Activated naive CD4-positive, alpha-beta T cell treated with anti-CD3 and anti-CD28 coated beads, Interleukin-2, amount 50 U/mL, for 72 hours (primary cell): ENCODE measurements around the gene WDR4. TPM values are rescaled to one million over a fixed set of nuclear protein-coding genes. Genes with fewer than 3 reads are reported as not detected.
"Not testable (repeated sequence)": the region's sequence is repeated elsewhere in the genome, so short reads cannot be mapped to it uniquely, and the experiment has no call there.

Experiments used
- ATAC-seq, 2 donors: fragments of 150-1000 bp; cut with Tn5 transposase; 2 replicates each; pipeline ENCODE4 v1.10.0; 2021; ENCODE audit warnings: mild to moderate bottlenecking in 2 of 2, moderate library complexity in 2 of 2
- DNase-seq, 2 donors: peaks; one replicate each; pipeline ENCODE4 v3.0.0; 2021 to 2022; ENCODE audit warnings: low spot score in 2 of 2
- H3K27ac Mint-ChIP-seq, 2 donors: one replicate each; pipeline ENCODE4 v1.8.0; 2022; ENCODE audit warnings: mild to moderate bottlenecking in 2 of 2, mixed read lengths in 2 of 2
- H3K36me3 Mint-ChIP-seq, 2 donors: one replicate each; pipeline ENCODE4 v1.8.0; 2022; ENCODE audit warnings: mixed read lengths in 2 of 2
- H3K9me3 Mint-ChIP-seq, 2 donors: one replicate each; pipeline ENCODE4 v1.8.0; 2022; ENCODE audit warnings: mixed read lengths in 2 of 2
- total RNA-seq, 2 donors: library from RNA; stranded (reverse); gene quantifications; one replicate each; pipeline ENCODE4 v1.2.3, GENCODE V29; 2022

WDR4 gene
- total RNA-seq, 2 donors from 2014 or later: 25.6 to 38.7 TPM

DNA sequence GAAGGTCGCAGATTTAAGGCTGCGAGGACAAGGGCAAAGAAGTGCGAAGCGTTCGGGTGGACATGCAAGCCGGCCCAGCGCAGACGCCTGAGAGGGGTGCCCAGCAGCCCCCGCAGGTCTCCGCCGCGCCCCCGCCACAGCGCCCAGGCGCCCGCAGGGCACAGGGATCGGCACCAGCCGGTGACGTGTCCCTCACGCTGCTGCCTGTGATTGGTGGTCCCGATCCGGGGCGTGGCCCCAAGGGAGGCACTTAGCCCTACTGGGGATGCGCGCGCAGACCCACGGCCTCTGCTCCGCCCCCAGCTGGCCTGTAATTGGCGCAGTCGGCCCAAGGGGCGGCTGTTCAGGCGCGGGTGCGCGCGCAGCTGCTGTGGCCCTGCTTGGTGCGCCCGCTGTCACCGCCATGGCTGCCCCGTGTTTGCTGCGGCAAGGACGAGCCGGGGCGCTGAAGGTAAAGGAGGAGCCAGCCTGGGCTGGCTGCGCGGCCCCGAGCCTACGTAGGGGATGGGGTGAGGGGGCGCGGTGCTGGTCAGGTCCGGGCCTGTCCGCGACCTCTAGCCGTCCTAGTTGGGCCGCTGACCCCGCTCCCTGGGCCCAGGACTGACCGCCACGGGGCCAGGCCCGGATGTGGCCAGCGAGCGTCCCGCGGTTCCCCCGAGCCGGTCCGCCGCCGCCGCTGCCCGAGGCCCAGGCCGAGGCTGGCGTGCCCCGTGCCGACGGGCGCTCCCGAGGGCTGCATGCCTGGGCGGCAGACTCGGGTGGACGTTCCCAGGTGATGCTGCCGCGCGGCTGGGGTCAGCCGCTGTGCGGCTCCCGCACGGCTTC lies 13.8 kb upstream of the WDR4 start, which contains the start of gene NDUFV3:
NDUFV3 (plus strand) TSS at position 379 of the 825 bp plus-strand sequence; CDS start at position 404, 25 bp downstream.
- DNase-seq (peak; percentile 99), ATAC-seq (peak; percentile 95)
- Mint-ChIP-seq H3K27ac (peak within 1 kb of the TSS; percentile 86 to 95), H3K36me3 (peaks cover 0 to under 1% of the 10 kb centered on the region in 2 donors), H3K9me3 (no peaks in the 10 kb centered on the region)

DNA sequence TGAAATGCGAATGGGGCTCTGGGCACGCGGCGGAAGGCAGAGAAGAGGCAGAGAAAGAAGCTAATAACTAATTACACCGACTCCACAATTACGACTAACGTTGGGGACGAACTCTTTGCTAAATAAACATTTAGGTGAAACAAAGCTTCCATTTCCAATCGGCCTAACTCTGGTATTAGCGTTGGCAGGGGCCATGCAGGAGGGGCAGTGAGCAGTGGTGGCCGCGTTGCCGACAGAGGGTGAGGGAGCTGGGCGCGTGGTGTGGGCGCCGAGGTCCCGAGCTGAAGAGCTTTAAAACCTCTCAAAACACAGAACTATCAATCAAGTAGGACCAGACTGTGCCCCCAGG lies 13.2 kb upstream of the WDR4 start:
- Mint-ChIP-seq H3K27ac (peak overlapping the region; percentile 86 to 95), H3K9me3 (no peaks in the 10 kb centered on the region), H3K36me3 (no peaks in the 10 kb centered on the region)
- no peak for DNase-seq
- no peak for ATAC-seq

DNA sequence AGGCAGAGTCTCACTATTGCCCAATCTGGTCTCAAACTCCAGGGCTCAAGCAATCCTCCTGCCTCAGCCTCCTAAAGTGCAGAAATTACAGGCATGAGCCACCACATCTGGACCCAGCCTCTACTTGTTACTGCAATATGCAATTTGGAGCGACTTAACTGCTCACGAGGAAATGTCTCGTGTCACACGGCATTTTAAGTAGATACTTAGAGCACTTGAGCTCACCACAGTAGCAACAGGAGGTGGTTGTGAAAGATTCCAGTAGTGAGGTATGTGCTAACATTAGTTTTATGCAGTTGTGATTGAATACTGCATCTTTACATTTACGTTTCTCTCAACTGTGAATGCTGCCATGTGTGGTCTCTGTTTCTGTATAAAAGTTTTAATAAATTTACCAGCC lies 8.0 kb upstream of the WDR4 start:
- no peak overlapping the region for H3K27ac Mint-ChIP-seq
- ATAC-seq: no peak
- H3K36me3 Mint-ChIP-seq: no peaks in the 10 kb centered on the region

DNA sequence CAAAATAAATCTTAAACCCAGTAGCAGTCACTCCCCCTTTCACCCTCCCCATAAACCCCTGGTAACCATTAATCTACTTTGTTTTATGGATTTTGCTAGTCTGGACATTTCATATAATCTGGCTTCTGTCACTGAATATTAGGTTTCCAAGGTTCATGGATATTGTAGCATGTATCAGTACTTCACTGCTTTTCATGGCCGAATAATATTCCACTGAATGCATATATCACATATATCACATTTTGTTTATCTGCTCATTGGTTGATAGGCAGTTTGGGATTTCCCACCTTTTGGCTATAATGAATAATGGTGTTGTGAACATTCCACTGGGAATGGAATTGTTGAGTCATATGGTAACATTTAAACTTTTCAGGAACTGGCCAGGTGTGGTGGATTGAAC lies 4.6 kb upstream of the WDR4 start:
- H3K36me3 Mint-ChIP-seq: peaks cover 10 to 11% of the 10 kb centered on the region in 2 donors
- H3K27ac Mint-ChIP-seq: no peak overlapping the region
- ATAC-seq (no peak), DNase-seq (no peak)
- no peaks in the 10 kb centered on the region for H3K9me3 Mint-ChIP-seq

More for the DNA sequence above, 8.0 kb upstream of the WDR4 start:
- no peaks in the 10 kb centered on the region for H3K9me3 Mint-ChIP-seq
- no peak for DNase-seq

DNA sequence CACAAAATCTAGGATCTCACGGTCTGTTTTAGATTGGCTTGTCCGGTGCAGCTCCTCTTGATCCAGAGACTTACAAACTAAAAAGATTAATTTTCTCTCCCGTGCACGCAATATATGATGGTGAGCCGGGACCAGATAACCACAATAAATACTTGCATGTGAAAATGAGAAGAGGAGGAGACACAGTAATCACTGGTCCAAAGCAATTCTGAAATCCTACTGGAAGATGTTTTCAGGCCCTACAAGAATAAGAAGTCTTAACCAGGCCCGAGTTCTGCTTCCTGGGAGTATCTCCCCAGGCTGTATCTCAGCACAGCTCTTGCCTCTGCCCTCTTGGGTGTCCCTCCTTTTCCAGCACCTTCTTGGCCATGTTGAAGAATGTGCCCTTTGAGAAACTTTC lies 1.0 kb upstream of the WDR4 start:
- H3K9me3 Mint-ChIP-seq: no peaks in the 10 kb centered on the region
- peak overlapping the region; percentile 99 for H3K27ac Mint-ChIP-seq
- H3K36me3 Mint-ChIP-seq: peaks cover 20% of the 10 kb centered on the region in 2 donors
- no peak for ATAC-seq
- DNase-seq: no peak

DNA sequence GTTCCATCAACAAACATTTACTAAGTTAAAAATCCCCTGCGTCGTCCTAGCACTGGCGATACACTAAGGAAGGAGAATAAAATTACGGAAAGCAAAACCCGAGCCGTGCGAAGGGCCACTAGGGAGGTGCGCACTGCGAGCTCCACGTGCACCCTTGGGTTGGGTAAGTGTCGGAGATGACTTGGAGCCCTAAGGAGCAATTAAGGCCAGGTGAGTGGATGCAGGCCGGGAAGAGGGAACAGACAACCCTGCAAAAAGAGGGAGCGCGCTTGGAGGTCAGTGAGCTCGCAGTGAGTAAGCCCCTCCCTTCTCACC lies 704 bp downstream of the WDR4 start:
- Mint-ChIP-seq H3K27ac (peak overlapping the region; percentile 99), H3K36me3 (peaks cover 22 to 29% of the 10 kb centered on the region in 2 donors), H3K9me3 (no peaks in the 10 kb centered on the region)
- ATAC-seq (no peak), DNase-seq (no peak)

DNA sequence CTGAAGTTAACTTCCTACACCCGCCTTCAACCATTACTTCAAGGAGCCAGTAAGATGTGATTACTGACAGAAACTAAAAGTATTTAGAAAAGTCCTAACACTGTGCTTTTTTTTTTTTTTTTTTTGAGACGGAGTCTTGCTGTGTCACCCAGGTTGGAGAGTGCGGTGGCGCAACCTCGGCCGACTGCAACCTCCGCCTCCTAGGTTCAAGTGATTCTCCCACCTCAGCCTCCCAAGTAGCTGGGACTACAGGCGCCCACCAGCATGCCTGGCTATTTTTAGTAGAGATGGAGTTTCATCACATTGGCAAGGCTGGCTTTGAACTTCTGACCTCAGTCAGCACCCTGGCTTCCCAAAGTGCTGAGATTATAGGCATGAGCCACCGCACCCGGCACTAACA lies 3.5 kb downstream of the WDR4 start:
- not testable (repeated sequence) for H3K9me3 Mint-ChIP-seq, ATAC-seq, H3K27ac Mint-ChIP-seq, DNase-seq
- peaks cover 32 to 37% of the 10 kb centered on the region in 2 donors for H3K36me3 Mint-ChIP-seq

DNA sequence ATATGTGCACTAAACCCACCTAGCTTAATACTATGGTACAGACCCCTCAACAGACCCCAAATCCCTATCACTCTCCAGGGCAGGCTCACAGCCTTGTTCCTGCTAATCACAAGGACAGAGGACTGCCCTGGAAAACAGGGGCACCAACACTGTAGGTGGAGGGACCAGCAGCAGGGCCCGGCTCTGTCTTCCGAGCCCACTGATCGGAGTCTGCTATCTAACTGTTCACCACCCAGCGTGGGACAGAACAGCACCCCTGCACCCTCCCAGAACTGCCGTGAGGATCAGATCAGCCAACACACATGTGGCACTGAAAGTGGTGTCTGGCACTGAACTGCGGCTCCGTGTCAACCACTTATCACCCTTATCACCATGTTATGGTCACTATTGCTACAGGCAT lies 6.2 kb downstream of the WDR4 start:
- DNase-seq: no peak
- no peak for ATAC-seq
- H3K9me3 Mint-ChIP-seq: no peaks in the 10 kb centered on the region
- H3K36me3 Mint-ChIP-seq: peaks cover 15 to 25% of the 10 kb centered on the region in 2 donors
- H3K27ac Mint-ChIP-seq: no peak overlapping the region

DNA sequence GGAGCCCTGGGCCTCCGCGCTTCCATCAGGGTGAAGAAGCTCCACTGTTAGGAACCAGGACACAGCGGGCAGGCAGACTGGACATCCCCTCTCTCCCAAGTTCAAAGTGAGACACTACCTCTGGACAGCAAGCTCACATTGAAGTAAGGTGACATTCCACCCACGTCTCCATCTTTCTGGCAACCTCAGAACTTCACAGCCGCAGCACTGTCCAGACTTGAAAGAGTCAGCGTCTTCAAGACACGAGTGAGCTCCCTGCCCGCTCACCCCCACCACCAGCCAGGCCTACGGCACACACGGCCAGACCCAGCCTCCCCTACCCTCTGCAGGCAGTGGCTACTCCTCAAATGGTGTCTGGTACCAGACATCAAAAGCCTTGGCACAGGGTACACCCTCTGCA lies 11.1 kb downstream of the WDR4 start:
- Mint-ChIP-seq H3K36me3 (peaks cover 9 to 10% of the 10 kb centered on the region in 2 donors), H3K27ac (peak overlapping the region in 1 of 2 donors; percentile 22), H3K9me3 (no peaks in the 10 kb centered on the region)
- DNase-seq (no peak), ATAC-seq (no peak)

DNA sequence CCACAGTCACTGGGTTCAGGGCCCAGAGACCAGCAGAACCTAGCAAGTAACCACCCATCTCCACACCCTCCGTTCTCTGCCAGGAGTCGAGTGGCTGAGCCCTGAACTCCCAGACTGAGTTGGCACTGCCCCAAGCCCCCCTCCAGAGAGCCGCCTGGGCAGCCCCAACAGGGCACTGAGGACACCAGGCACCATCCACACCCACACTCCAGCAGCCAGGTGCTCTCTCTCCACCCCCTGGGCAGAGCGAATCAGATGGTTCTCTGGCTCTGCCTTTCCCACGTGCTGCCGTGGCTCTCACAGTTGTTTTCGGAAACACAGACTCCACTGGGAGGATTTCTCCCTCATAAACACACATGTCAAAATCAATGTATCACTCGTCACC lies 13.6 kb downstream of the WDR4 start:
- DNase-seq (no peak), ATAC-seq (no peak)
- Mint-ChIP-seq H3K9me3 (no peaks in the 10 kb centered on the region), H3K36me3 (peaks cover 4 to 13% of the 10 kb centered on the region in 2 donors), H3K27ac (peak overlapping the region in 1 of 2 donors; percentile 94)

DNA sequence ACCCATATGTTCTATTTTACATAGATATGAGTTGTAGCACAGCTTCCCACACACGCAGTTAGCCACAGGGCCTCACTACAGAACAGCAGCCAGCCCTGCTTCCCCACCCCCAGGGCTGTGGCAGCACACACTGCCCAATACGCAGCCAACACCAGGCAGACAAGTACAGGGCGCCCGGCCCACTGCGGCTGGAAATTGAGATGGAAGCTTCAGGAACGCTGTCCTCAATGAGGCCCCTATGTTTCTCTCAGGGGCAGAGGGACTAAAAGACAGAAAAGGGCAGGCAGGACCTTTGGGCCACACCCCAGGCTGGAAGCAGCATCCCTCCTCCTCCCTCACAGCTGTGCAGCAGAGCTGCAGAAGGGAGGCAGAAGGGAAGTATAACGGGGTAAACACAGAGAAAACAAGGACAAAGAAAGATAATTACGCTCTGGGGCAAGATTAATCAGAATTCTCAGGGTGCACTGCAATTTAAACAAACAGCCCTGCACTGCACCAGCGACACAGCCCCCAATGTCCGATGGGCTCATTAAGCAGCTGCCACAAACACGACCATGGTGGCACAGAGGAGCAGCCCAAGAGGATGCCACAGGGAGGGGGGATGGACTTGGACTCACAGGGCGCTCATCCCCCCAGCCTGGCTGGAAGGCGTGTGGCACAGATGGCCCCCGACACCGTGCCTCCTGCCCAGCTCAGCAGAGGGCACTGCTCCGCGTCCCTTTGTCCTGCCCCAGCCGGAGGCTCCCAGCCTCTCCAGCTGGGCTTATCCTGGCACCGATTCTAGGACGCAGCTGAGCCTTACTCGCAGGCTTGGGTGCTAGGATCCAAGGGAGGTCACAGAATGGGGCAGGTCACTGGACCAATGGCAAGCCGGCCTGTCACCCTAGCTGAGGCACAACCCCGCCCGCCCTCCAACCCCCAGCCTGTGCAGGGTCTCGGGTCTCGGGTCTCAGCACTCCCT lies 14.2 kb downstream of the WDR4 start:
- peak overlapping the region; percentile 40 to 94 for H3K27ac Mint-ChIP-seq
- ATAC-seq (no peak), DNase-seq (no peak)
- no peaks in the 10 kb centered on the region for H3K9me3 Mint-ChIP-seq
- H3K36me3 Mint-ChIP-seq: peaks cover 4 to 13% of the 10 kb centered on the region in 2 donors

DNA sequence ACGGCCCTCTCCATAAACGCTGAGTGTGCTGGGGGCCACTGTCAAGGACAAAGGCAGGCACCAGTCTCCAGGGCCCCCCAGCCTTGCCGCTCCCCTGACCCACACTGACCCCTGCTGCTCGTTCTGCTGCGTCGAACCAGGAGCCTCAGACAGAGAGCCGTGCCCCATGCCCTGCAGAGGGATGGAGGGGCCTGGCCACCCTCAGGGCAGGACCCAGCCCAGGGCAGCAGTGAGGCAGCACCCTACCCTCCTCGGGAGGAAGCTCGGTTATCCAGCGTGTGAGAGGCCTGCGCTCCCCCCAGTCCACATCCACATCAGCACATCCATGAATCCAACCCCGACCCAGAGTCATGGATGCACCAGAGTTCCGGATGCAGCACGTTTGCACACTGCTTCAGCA lies 15.1 kb downstream of the WDR4 start:
- no peak for ATAC-seq
- H3K36me3 Mint-ChIP-seq: peaks cover 4 to 10% of the 10 kb centered on the region in 2 donors
- no peaks in the 10 kb centered on the region for H3K9me3 Mint-ChIP-seq
- DNase-seq: no peak
- H3K27ac Mint-ChIP-seq: peak overlapping the region; percentile 25 to 40

DNA sequence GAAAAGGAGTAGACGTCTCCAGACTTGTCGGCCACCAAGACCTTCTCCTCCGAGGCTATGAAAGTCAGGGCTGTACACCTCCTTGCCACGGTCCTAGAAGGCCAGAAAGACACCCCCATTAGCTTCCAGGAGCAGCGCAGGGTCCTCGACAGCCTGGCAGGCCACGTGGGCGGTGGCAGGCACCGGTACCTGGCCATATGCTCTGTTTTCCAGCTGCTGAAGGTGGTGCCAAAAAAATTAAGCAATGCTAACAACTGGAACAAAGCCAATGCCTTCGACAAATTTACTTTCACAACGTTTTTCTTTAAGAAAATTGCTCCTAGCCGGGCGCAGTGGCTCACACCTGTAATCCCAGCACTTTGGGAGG lies 15.9 kb downstream of the WDR4 start:
- H3K9me3 Mint-ChIP-seq: no peaks in the 10 kb centered on the region
- DNase-seq: no peak
- no peak for ATAC-seq
- peaks cover 4 to 14% of the 10 kb centered on the region in 2 donors for H3K36me3 Mint-ChIP-seq
- no peak overlapping the region for H3K27ac Mint-ChIP-seq

DNA sequence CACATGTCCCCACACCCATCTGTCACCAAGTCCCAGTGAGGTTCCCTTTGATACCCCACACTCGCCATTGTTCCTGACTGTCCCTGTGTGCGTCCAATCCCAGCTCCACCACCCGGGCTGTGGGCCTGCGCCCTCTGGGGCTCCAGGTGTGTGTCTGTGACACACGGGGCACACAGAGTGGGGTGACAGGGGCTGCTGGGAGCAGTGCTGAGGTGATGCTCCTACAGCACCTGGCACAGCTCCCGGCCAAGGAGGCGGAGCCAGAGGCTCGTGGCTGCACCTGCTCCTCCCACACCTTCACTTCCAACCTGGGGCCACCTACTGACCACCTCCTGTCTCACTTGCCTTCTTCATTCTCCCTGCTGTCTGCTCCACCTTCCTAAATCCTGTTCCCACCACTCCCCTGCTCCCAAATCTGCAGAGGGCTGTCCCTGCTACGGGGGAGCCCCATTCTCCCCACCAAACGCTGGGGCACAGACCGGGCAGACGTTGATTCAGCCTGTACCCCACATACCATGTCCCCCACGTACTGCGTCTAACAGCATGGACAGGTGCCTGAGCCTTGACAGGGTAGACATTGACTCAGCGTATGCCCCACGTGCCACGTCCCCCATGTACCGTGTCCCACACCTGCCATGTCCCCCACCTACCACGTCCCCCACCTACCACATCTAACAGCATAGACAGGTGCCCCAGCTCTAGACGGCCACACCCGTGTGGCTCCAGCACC lies 16.4 kb downstream of the WDR4 start:
- Mint-ChIP-seq H3K9me3 (no peaks in the 10 kb centered on the region), H3K27ac (peak overlapping the region in 1 of 2 donors; percentile 37), H3K36me3 (peaks cover 4 to 16% of the 10 kb centered on the region in 2 donors)
- DNase-seq (no peak), ATAC-seq (no peak)

DNA sequence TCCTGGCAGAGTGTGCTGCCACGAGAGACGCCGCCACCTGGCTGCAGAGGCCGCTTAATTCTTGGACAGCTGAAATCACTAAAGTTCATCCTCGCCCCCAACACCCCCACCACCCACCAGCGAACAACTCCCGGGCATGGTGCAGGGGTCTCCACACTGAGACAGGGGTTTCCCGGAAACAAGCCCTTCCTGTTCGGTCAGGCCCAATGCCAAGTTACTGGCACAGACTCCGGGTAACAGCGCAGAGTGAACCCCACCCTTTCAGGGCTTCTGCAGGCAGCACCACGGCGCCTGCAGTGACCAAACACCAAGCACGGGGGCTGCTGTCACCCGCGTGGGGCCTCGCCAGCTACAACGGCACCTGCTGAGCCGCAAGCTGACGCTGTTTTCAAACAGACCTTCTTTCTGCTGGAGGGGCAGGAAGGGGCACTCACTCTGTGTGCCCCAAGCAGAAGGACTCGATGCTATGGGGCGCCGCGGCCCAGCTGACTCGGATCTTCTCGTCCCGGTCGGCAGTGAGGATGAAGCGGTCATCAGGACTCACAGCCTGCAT lies 17.4 kb downstream of the WDR4 start:
- ATAC-seq (no peak), DNase-seq (no peak)
- Mint-ChIP-seq H3K9me3 (no peaks in the 10 kb centered on the region), H3K36me3 (peaks cover 0 to 16% of the 10 kb centered on the region in 2 donors), H3K27ac (no peak overlapping the region)

DNA sequence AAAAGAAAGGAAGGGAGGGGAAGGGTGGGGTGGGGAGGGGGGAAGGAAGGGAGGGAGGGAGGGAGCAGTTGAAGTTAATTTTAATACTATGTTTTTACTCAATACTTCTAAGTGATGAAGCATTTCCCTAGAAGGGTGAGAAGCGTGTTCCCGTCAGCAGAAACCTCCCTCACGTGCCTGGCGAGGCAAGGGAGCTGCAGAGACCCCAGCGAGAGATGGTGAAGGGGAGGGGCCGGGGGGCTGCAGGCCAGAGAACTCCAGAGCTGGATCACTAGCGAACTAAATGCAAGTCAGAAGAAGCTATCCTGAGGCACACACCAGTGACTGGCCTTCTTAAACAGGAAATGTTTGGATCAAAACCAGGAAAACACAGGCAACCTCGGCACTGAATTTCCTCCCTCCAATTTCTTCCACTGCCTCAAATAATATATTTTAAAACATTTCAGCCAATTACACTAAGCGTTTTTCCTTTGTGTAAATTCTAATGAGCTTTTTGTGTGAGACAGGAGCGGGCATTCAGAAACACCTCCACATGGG lies 18.0 kb downstream of the WDR4 start:
- H3K36me3 Mint-ChIP-seq: peaks cover 0 to 16% of the 10 kb centered on the region in 2 donors
- no peaks in the 10 kb centered on the region for H3K9me3 Mint-ChIP-seq

More for the DNA sequence above, 18.0 kb downstream of the WDR4 start:
- ATAC-seq (no peak), DNase-seq (no peak)
- no peak overlapping the region for H3K27ac Mint-ChIP-seq
